Head of caudate nucleus (tissue), 42 donors: Measurements from ENCODE around the gene ZNF678.
"Not testable (repeated sequence)": the region's sequence is repeated elsewhere in the genome, so short reads cannot be mapped to it uniquely, and the experiment has no call there.

ENCODE experiments used
- DNase-seq, 42 donors: peaks; one replicate each; pipeline versions ENCODE4 v3.0.0 to v3.0.0-alpha.2; 2020 to 2021; ENCODE audit warnings: mixed read lengths in 7 of 42
- intact Hi-C: fragments of 100-400 bp; cut with DNase I; formaldehyde crosslinking; loops from one replicate; pipeline ENCODE4 v1.15.0; 2022

Gene ZNF678

GRCh38 chr1:227586733-227587132 lies 23.4 kb downstream of the ZNF678 start:
- intact Hi-C loops = no loop called here

GRCh38 chr1:227587968-227588367 lies 24.6 kb downstream of the ZNF678 start:
- intact Hi-C loops = no loop called here
- no peak for DNase-seq

More at GRCh38 chr1:227586733-227587132, 23.4 kb downstream of the ZNF678 start:
- no peak for DNase-seq

GRCh38 chr1:227588769-227589168 lies 25.4 kb downstream of the ZNF678 start:
- intact Hi-C loops, DNase-seq: not testable (repeated sequence)

GRCh38 chr1:227589777-227590176 lies 26.4 kb downstream of the ZNF678 start:
- DNase-seq, intact Hi-C loops: not testable (repeated sequence)

- intact Hi-C loops, DNase-seq: not testable (repeated sequence)
Measured at GRCh38 chr1:227596222-227596621, 32.9 kb downstream of the ZNF678 start.

GRCh38 chr1:227603327-227603726 lies 40.0 kb downstream of the ZNF678 start:
- no peak for DNase-seq
- intact Hi-C loops = no loop called here

GRCh38 chr1:227604446-227604845 lies 41.1 kb downstream of the ZNF678 start:
- DNase-seq = peak in 38 of 42 donors; percentile 9 to 82 (median 46)
- intact Hi-C loops = no loop called here

GRCh38 chr1:227606271-227606670 lies 42.9 kb downstream of the ZNF678 start:
- intact Hi-C loops = not testable (repeated sequence)
- peak in 1 of 42 donors; percentile 1 for DNase-seq

- no peak for DNase-seq
- intact Hi-C loops = no loop called here
Measured at GRCh38 chr1:227607336-227607898, 44.1 kb downstream of the ZNF678 start.

- DNase-seq = no peak
- intact Hi-C loops = no loop called here
Measured at GRCh38 chr1:227612658-227613057, 49.3 kb downstream of the ZNF678 start.

- intact Hi-C loops = no loop called here
- DNase-seq = no peak
Measured at GRCh38 chr1:227613526-227613925, 50.2 kb downstream of the ZNF678 start.

- no peak for DNase-seq
- intact Hi-C loops = no loop called here
Measured at GRCh38 chr1:227621211-227621610, 57.9 kb downstream of the ZNF678 start.

GRCh38 chr1:227622739-227623475 lies 59.6 kb downstream of the ZNF678 start:
- no peak for DNase-seq
- intact Hi-C loops = no loop called here

- DNase-seq = no peak
Measured at GRCh38 chr1:227632325-227632724, 69.0 kb downstream of the ZNF678 start.

GRCh38 chr1:227635596-227635995 lies 72.2 kb downstream of the ZNF678 start:
- intact Hi-C loops = no loop called here
- DNase-seq = no peak

More at GRCh38 chr1:227632325-227632724, 69.0 kb downstream of the ZNF678 start:
- intact Hi-C loops = no loop called here

- no peak for DNase-seq
- intact Hi-C loops = no loop called here
Measured at GRCh38 chr1:227654431-227654830, 91.1 kb downstream of the ZNF678 start.

- no peak for DNase-seq
- intact Hi-C loops = no loop called here
Measured at GRCh38 chr1:227654858-227655752, 91.7 kb downstream of the ZNF678 start.

GRCh38 chr1:227661495-227661894 lies 98.1 kb downstream of the ZNF678 start:
- no peak for DNase-seq
- intact Hi-C loops = no loop called here

GRCh38 chr1:227662933-227663332 lies 99.6 kb downstream of the ZNF678 start:
- DNase-seq = no peak
- intact Hi-C loops = no loop called here

- intact Hi-C loops = no loop called here
- DNase-seq = no peak
Measured at GRCh38 chr1:227666286-227666685, 102.9 kb downstream of the ZNF678 start.
